ENCODE measurements around the gene PLPP7. TPM values are rescaled to one million over a fixed set of nuclear protein-coding genes. Genes with fewer than 3 reads are reported as not detected.
A peak's percentile ranks its signal among the peaks of the same experiment; 100 is the strongest.
"Not testable (repeated sequence)": the region's sequence is repeated elsewhere in the genome, so short reads cannot be mapped to it uniquely, and the experiment has no call there.

The PLPP7 gene
- total and polyA plus RNA-seq, 4 donors = 0.18 to 0.59 (median 0.51) TPM; not detected in 1

GRCh38 chr9:131266266-131267229, 23.0 kb upstream of the PLPP7 start:
- no peak for TF ChIP-seq SP1 (IDR thresholded peaks at IDR 0.05)
- peaks cover 0 to 9% (median 0%) of the 10 kb centered on the region in 4 donors for H3K4me1 ChIP-seq (ENCODE audit: control insufficient read depth in 4 of 4, insufficient read depth in 4 of 4, low read length in 3 of 4)
- H3K4me3 ChIP-seq (ENCODE audit: low read depth in 1 of 3, low read length in 3 of 3) = no peak overlapping the region
- H3K27ac ChIP-seq (ENCODE audit: low read depth in 1 of 2, low read length in 2 of 2) = peak overlapping the region in 1 of 2 donors; percentile 35
- no peak overlapping the region for H3K9ac ChIP-seq (ENCODE audit: low read depth in 1 of 2, low read length in 2 of 2)
- H3K36me3 ChIP-seq (ENCODE audit: control insufficient read depth in 4 of 4, insufficient read depth in 3 of 4, low read depth in 1 of 4, low read length in 3 of 4) = no peaks in the 10 kb centered on the region
- 74% methylated on average over 26 of the region's 26 CpGs for WGBS
- DNase-seq (ENCODE audit: low spot score) = no peak
- H3K9me3 ChIP-seq (ENCODE audit: control insufficient read depth in 4 of 4, low read length in 3 of 4) = no peaks in the 10 kb centered on the region
- no peaks in the 10 kb centered on the region for H3K27me3 ChIP-seq (ENCODE audit: control insufficient read depth in 4 of 4, insufficient read depth in 4 of 4, low read length in 3 of 4)

GRCh38 chr9:131270171-131271015, 19.1 kb upstream of the PLPP7 start:
- Histone ChIP-seq H3K4me3 (ENCODE audit: low read depth in 1 of 3, low read length in 3 of 3) (no peak overlapping the region), H3K9me3 (ENCODE audit: control insufficient read depth in 4 of 4, low read length in 3 of 4) (no peaks in the 10 kb centered on the region), H3K36me3 (ENCODE audit: control insufficient read depth in 4 of 4, insufficient read depth in 3 of 4, low read depth in 1 of 4, low read length in 3 of 4) (no peaks in the 10 kb centered on the region), H3K27ac (ENCODE audit: low read depth in 1 of 2, low read length in 2 of 2) (peak overlapping the region; percentile 56 to 68), H3K27me3 (ENCODE audit: control insufficient read depth in 4 of 4, insufficient read depth in 4 of 4, low read length in 3 of 4) (no peaks in the 10 kb centered on the region), H3K4me1 (ENCODE audit: control insufficient read depth in 4 of 4, insufficient read depth in 4 of 4, low read length in 3 of 4) (peaks cover 0 to 9% (median 0%) of the 10 kb centered on the region in 4 donors), H3K9ac (ENCODE audit: low read depth in 1 of 2, low read length in 2 of 2) (no peak overlapping the region)
- TF ChIP-seq YY1 (IDR thresholded peaks at IDR 0.05) (peak; percentile 27), REST (IDR thresholded peaks at IDR 0.05) (no peak), NR2F2 (IDR thresholded peaks at IDR 0.05) (no peak), MAX (IDR thresholded peaks at IDR 0.05) (no peak), JUND (IDR thresholded peaks at IDR 0.05) (no peak), GABPA (IDR thresholded peaks at IDR 0.05 in 1 of 2, conservative IDR thresholded peaks at IDR 0.05 in 1 of 2) (peak in 1 of 2 donors; percentile 19), SP1 (IDR thresholded peaks at IDR 0.05) (peak; percentile 33), HNF4G (IDR thresholded peaks at IDR 0.05) (no peak)
- DNase-seq (ENCODE audit: low spot score) = no peak
- WGBS = 68% methylated on average over 20 of the region's 20 CpGs

GRCh38 chr9:131271016-131271273, 18.6 kb upstream of the PLPP7 start:
- not testable (repeated sequence) for H3K27me3 ChIP-seq (ENCODE audit: control insufficient read depth in 4 of 4, insufficient read depth in 4 of 4, low read length in 3 of 4); DNase-seq (ENCODE audit: low spot score); H3K4me1 ChIP-seq (ENCODE audit: control insufficient read depth in 4 of 4, insufficient read depth in 4 of 4, low read length in 3 of 4); H3K9ac ChIP-seq (ENCODE audit: low read depth in 1 of 2, low read length in 2 of 2); H3K4me3 ChIP-seq (ENCODE audit: low read depth in 1 of 3, low read length in 3 of 3); H3K9me3 ChIP-seq (ENCODE audit: control insufficient read depth in 4 of 4, low read length in 3 of 4); H3K36me3 ChIP-seq (ENCODE audit: control insufficient read depth in 4 of 4, insufficient read depth in 3 of 4, low read depth in 1 of 4, low read length in 3 of 4)
- H3K27ac ChIP-seq (ENCODE audit: low read depth in 1 of 2, low read length in 2 of 2) = peak overlapping the region; percentile 46 to 68
- 79% methylated on average over 1 of the region's 1 CpG for WGBS

Measured in liver (tissue), 9 donors.